Caco-2 (cell line): ENCODE data around the gene TTC21A. TPM values are rescaled to one million over a fixed set of nuclear protein-coding genes. Genes with fewer than 3 reads are reported as not detected.
A peak's percentile ranks its signal among the peaks of the same experiment; 100 is the strongest.

Source experiments
- BruUV-seq: library from RNA; stranded (reverse); fragments of 400-500 nt; replicated peaks from 2 replicates; lab custom pipeline; 2021; lab: Mats Ljungman, UMichigan
- CTCF ChIA-PET: fragments of 300-600 bp; sonication (Branson Sonifier 250); formaldehyde crosslinking; loops from one replicate; lab custom pipeline; 2022; ENCODE audit warnings: antibody characterized with exemption; lab: Charles Lee
- POLR2A ChIA-PET: fragments of 300-600 bp; sonication (Branson Sonifier 250); formaldehyde crosslinking; loops from one replicate; lab custom pipeline; 2022; ENCODE audit warnings: antibody characterized with exemption; lab: Charles Lee
- DNase-seq, 2 experiments: peaks; one replicate each; pipeline versions ENCODE4 v3.0.0 to v3.0.0-alpha.2; 2020 to 2022
- H3K27me3 ChIP-seq: replicated peaks from 2 replicates; pipeline ENCODE4 v1.6.0; 2011; ENCODE audit warnings: low read length; ENCODE audit not compliant: control insufficient read depth, insufficient read depth
- H3K36me3 ChIP-seq: 2 replicates; pipeline ENCODE4 v1.5.1; 2011; ENCODE audit warnings: low read length; ENCODE audit not compliant: control insufficient read depth, insufficient read depth
- H3K4me1 ChIP-seq: fragments of 250-450 bp; sonication (Bioruptor Pico); 2 replicates; pipeline ENCODE4 v1.5.1; 2020; ENCODE audit warnings: mild to moderate bottlenecking
- H3K4me3 ChIP-seq: 2 replicates; pipeline ENCODE4 v1.5.1; 2011; ENCODE audit warnings: low read depth, mild to moderate bottlenecking, control low read depth, low read length
- H3K9me3 ChIP-seq: fragments of 250-450 bp; sonication (Bioruptor Pico); 2 replicates; pipeline ENCODE4 v1.5.1; 2020; ENCODE audit warnings: mild to moderate bottlenecking, moderate library complexity
- H3K27ac Mint-ChIP-seq: one replicate; pipeline ENCODE4 v1.8.0; 2022; ENCODE audit warnings: mixed read lengths; ENCODE audit not compliant: unreplicated experiment
- H3K27me3 Mint-ChIP-seq: one replicate; pipeline ENCODE4 v1.8.0; 2022; ENCODE audit warnings: mixed read lengths; ENCODE audit not compliant: insufficient read depth, unreplicated experiment
- H3K36me3 Mint-ChIP-seq: one replicate; pipeline ENCODE4 v1.8.0; 2022; ENCODE audit warnings: mild to moderate bottlenecking, mixed read lengths; ENCODE audit not compliant: insufficient read depth, unreplicated experiment
- H3K4me1 Mint-ChIP-seq: one replicate; pipeline ENCODE4 v1.8.0; 2022; ENCODE audit warnings: low read depth, mixed read lengths; ENCODE audit not compliant: unreplicated experiment
- H3K4me3 Mint-ChIP-seq: one replicate; pipeline ENCODE4 v1.8.0; 2022; ENCODE audit warnings: mild to moderate bottlenecking, moderate library complexity, mixed read lengths; ENCODE audit not compliant: unreplicated experiment
- H3K9me3 Mint-ChIP-seq: one replicate; pipeline ENCODE4 v1.8.0; 2022; ENCODE audit warnings: mixed read lengths; ENCODE audit not compliant: unreplicated experiment
- intact Hi-C: fragments of 100-400 bp; cut with micrococcal nuclease; formaldehyde crosslinking; loops from one replicate; pipeline ENCODE4 v1.10.0; 2022; ENCODE audit not compliant: unreplicated experiment
- total RNA-seq: library from RNA; stranded (reverse); gene quantifications from 2 replicates; pipeline ENCODE4 v1.2.3, GENCODE V29; 2022
- TF ChIP-seq, protein P1 (sequence below), 2 experiments: fragments of 200-600 bp in 1 of 2; IDR thresholded peaks; 1 replicate in 1 of 2; 2 replicates in 1 of 2; pipeline versions ENCODE4 v1.5.1 to v1.8.0; 2011 to 2022; ENCODE audit warnings: antibody characterized with exemption in 1 of 2, control low read depth in 1 of 2, inconsistent platforms in 1 of 2, low read depth in 1 of 2, low read length in 1 of 2, mild to moderate bottlenecking in 1 of 2, moderate library complexity in 1 of 2; ENCODE audit not compliant: insufficient read depth in 1 of 2, severe bottlenecking in 1 of 2, unreplicated experiment in 1 of 2

TTC21A gene
- total RNA-seq, 1 experiment from 2014 or later: 4.0 TPM

DNA sequence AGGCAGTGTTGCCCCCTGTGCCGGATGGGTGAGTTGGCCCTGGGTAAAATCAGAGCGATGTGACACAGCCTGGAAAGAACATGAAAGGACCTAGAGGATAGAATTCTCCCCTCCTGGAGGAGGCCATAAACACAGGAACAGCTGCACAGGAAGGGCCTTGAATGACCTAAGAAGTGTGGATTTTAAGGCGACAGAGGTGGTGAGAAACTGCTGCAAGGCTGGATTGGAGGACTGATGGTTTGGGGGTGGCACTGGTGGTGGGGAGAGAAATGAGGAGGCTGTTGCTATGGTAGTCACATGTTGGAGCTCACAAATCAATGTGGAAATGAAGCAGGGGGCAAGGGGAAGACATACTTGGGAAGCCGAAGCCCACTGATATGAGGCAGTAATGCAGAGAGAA, 71.1 kb downstream of the TTC21A start:
- intact Hi-C loops: no loop called here
- H3K27ac Mint-ChIP-seq: peak overlapping the region; percentile 51
- H3K4me1 Mint-ChIP-seq: peaks cover 41% of the 10 kb centered on the region
- TF ChIP-seq, protein P1, sequence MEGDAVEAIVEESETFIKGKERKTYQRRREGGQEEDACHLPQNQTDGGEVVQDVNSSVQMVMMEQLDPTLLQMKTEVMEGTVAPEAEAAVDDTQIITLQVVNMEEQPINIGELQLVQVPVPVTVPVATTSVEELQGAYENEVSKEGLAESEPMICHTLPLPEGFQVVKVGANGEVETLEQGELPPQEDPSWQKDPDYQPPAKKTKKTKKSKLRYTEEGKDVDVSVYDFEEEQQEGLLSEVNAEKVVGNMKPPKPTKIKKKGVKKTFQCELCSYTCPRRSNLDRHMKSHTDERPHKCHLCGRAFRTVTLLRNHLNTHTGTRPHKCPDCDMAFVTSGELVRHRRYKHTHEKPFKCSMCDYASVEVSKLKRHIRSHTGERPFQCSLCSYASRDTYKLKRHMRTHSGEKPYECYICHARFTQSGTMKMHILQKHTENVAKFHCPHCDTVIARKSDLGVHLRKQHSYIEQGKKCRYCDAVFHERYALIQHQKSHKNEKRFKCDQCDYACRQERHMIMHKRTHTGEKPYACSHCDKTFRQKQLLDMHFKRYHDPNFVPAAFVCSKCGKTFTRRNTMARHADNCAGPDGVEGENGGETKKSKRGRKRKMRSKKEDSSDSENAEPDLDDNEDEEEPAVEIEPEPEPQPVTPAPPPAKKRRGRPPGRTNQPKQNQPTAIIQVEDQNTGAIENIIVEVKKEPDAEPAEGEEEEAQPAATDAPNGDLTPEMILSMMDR (IDR thresholded peaks at IDR 0.05; ENCODE audit: insufficient read depth in 1 of 2, low read depth in 1 of 2, low read length in 1 of 2, severe bottlenecking in 1 of 2, unreplicated experiment in 1 of 2): no peak
- H3K4me3 Mint-ChIP-seq: peak overlapping the region; percentile 27
- DNase-seq: no peak
- Histone ChIP-seq H3K27me3 (no peaks in the 10 kb centered on the region), H3K9me3 (no peaks in the 10 kb centered on the region), H3K4me3 (no peak overlapping the region), H3K36me3 (no peaks in the 10 kb centered on the region), H3K4me1 (peaks cover 24% of the 10 kb centered on the region)
- peaks cover 13% of the 10 kb centered on the region for H3K36me3 Mint-ChIP-seq
- ChIA-PET POLR2A (no interaction called here), CTCF (interaction anchor here (1.1 to 1.9 kb wide), 4 partner anchors 23 to 53 kb away, joined by 3 to 11 read pairs (median 4); no protein-coding TSS in a partner anchor)
- H3K9me3 Mint-ChIP-seq: peaks cover 9% of the 10 kb centered on the region
- no TSS peak for BruUV-seq
- no peaks in the 10 kb centered on the region for H3K27me3 Mint-ChIP-seq

DNA sequence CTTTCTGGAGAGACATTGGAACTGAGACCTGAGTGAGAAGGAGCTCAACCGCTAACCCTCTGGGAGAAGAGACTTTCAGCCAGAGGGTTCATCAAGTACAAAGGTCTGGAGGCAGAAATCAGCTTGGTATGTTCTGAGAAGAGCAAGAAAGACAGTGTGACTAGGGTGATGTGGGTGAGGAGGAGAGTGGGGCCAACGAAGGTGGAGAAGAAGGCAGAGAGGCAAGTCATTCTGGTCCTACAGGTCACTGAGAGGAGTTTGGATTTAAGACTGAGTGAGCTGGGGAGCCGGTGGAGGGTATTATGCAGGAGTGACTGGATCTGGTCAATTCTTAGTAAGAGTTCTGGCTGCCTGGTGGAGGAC, 72.7 kb downstream of the TTC21A start:
- TF ChIP-seq, protein P1 (IDR thresholded peaks at IDR 0.05; ENCODE audit: insufficient read depth in 1 of 2, low read depth in 1 of 2, low read length in 1 of 2, severe bottlenecking in 1 of 2, unreplicated experiment in 1 of 2): no peak
- Mint-ChIP-seq H3K4me1 (peaks cover 34% of the 10 kb centered on the region), H3K27ac (peak overlapping the region; percentile 97), H3K27me3 (no peaks in the 10 kb centered on the region), H3K36me3 (peaks cover 10% of the 10 kb centered on the region), H3K9me3 (peaks cover under 1% of the 10 kb centered on the region), H3K4me3 (peak overlapping the region; percentile 88)
- no TSS peak for BruUV-seq
- H3K27me3 ChIP-seq: no peaks in the 10 kb centered on the region
- H3K4me1 ChIP-seq: peaks cover 24% of the 10 kb centered on the region
- H3K36me3 ChIP-seq: no peaks in the 10 kb centered on the region
- intact Hi-C loops: loop anchor here (2.0 kb wide), 1 partner anchor 53 kb away; no protein-coding TSS in a partner anchor
- H3K9me3 ChIP-seq: no peaks in the 10 kb centered on the region
- POLR2A ChIA-PET: no interaction called here
- CTCF ChIA-PET: interaction anchor here (0.7 kb wide), 1 partner anchor 108 kb away, joined by 6 read pairs; no protein-coding TSS in a partner anchor
- H3K4me3 ChIP-seq: peak overlapping the region; percentile 37
- no peak for DNase-seq

DNA sequence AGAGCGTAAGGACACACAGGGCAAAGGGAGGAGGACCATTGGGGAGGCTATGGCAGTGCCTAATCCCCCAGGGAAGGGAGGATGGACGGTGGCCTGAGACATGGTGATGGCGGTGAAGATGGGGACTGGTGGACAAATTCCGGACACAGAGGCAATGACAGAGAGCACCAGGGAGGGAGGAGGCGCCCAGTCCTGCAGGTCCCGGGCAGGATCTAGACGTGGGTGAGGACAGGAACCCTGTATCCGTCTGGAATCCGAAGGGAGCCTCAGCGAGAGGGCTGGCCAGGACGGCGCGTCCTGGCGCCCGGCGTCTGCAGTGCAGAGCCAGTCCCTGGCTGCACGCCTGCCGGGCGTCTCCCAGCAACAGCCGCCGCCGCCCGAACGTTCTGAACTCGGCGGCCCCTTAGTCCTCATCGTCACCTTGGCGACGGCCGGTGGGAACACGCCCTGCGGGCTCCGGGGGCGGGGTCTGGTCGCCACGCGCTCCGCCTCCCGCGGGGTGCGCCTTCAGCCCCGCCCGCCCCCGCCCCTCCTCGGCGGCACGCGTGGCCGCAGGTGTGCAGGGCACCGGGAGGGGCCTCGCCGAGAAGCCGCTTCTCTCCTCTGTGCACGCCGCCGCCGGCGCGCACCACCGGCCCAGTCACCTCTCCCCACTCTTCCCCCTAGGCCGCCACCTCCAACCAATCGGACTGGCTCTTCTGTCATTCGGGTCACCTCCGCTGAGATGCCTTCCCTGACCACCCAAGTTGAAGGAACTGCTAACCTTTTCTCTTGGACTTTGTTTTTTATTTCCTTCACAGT, 73.3 kb downstream of the TTC21A start:
- no peaks in the 10 kb centered on the region for H3K36me3 ChIP-seq
- intact Hi-C loops: loop anchor here (2.0 kb wide), 1 partner anchor 54 kb away; no protein-coding TSS in a partner anchor
- Mint-ChIP-seq H3K4me3 (peak overlapping the region; percentile 88), H3K9me3 (no peaks in the 10 kb centered on the region), H3K27ac (peak overlapping the region; percentile 97), H3K4me1 (peaks cover 33% of the 10 kb centered on the region), H3K27me3 (no peaks in the 10 kb centered on the region), H3K36me3 (peaks cover 10% of the 10 kb centered on the region)
- peak; percentile 89 to 94 for DNase-seq
- POLR2A ChIA-PET: no interaction called here
- H3K27me3 ChIP-seq: no peaks in the 10 kb centered on the region
- no TSS peak for BruUV-seq
- CTCF ChIA-PET: no interaction called here
- TF ChIP-seq, protein P1 (IDR thresholded peaks at IDR 0.05; ENCODE audit: insufficient read depth in 1 of 2, low read depth in 1 of 2, low read length in 1 of 2, severe bottlenecking in 1 of 2, unreplicated experiment in 1 of 2): no peak
- peaks cover 24% of the 10 kb centered on the region for H3K4me1 ChIP-seq
- H3K4me3 ChIP-seq: peak overlapping the region; percentile 37
- H3K9me3 ChIP-seq: no peaks in the 10 kb centered on the region
